Measurements from ENCODE around the gene TDO2. TPM values are rescaled to one million over a fixed set of nuclear protein-coding genes. Genes with fewer than 3 reads are reported as not detected.
"Not testable (repeated sequence)": the region's sequence is repeated elsewhere in the genome, so short reads cannot be mapped to it uniquely, and the experiment has no call there.

The TDO2 gene
- total and polyA plus RNA-seq, 2 donors from 2014 or later, result 0.41 to 1.3 TPM

DNA sequence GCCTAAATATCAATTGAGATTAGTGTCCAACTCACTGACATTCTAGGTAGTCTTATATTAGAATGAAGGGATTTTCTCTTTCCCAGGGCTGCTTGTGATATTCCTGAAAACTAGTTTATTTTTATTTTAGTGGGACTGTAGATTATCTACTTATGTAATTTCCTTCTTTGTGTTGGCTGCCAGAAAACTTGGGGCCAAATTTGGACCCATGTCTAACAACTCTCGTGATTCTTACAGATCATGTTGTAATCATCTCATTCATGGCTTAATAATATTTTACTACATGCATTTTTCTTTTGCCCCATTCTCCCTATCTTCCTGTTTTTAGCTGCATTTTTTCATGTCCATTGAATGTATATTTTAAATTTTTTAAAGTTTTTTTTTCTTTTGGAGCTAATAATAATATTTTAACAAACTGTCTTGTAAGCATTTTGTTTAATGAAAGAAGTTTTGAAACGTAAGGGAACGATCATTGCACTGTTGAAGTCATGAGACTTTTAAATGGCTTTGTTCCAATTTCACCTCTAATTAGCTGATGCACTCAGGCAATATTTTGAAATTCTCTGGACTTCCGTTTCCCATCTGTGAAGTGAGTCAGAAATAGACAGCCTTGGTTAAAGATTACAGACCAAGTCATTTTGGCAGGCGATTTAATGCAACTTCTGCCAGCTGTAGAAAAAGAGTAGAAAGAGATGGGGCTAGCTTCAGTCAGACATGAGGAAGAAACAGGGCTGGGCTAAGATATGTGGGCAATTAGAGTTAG is 14.3 kb upstream of the TDO2 start:
- peaks cover 0 to 7% (median 0%) of the 10 kb centered on the region in 3 donors for H3K4me1 ChIP-seq (ENCODE audit: control insufficient read depth in 2 of 3, insufficient read depth in 2 of 3, low read depth in 1 of 3, low read length in 3 of 3)
- H3K9me3 ChIP-seq (ENCODE audit: control insufficient read depth in 2 of 3, insufficient read depth in 1 of 3, low read length in 3 of 3), result no peaks in the 10 kb centered on the region
- H3K4me3 ChIP-seq (ENCODE audit: low read length in 3 of 3), result no peak overlapping the region
- H3K27ac ChIP-seq (ENCODE audit: low read depth in 2 of 2, low read length in 2 of 2), result no peak overlapping the region
- H3K27me3 ChIP-seq (ENCODE audit: control insufficient read depth, insufficient read depth, low read length), result no peaks in the 10 kb centered on the region
- DNase-seq (peak in 1 of 5 donors; percentile 21), FAIRE-seq (peak; percentile 96)
- no peak overlapping the region for H3K9ac ChIP-seq (ENCODE audit: low read length in 3 of 3)
- TF ChIP-seq, protein P1, sequence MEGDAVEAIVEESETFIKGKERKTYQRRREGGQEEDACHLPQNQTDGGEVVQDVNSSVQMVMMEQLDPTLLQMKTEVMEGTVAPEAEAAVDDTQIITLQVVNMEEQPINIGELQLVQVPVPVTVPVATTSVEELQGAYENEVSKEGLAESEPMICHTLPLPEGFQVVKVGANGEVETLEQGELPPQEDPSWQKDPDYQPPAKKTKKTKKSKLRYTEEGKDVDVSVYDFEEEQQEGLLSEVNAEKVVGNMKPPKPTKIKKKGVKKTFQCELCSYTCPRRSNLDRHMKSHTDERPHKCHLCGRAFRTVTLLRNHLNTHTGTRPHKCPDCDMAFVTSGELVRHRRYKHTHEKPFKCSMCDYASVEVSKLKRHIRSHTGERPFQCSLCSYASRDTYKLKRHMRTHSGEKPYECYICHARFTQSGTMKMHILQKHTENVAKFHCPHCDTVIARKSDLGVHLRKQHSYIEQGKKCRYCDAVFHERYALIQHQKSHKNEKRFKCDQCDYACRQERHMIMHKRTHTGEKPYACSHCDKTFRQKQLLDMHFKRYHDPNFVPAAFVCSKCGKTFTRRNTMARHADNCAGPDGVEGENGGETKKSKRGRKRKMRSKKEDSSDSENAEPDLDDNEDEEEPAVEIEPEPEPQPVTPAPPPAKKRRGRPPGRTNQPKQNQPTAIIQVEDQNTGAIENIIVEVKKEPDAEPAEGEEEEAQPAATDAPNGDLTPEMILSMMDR (IDR thresholded peaks at IDR 0.05; ENCODE audit: borderline replicate concordance, extremely low read depth, insufficient read depth), result no peak
- no peaks in the 10 kb centered on the region for H3K36me3 ChIP-seq (ENCODE audit: control insufficient read depth in 2 of 3, insufficient read depth in 3 of 3, low read length in 3 of 3)
- intact Hi-C loops (cut with DNase I), result no loop called here

DNA sequence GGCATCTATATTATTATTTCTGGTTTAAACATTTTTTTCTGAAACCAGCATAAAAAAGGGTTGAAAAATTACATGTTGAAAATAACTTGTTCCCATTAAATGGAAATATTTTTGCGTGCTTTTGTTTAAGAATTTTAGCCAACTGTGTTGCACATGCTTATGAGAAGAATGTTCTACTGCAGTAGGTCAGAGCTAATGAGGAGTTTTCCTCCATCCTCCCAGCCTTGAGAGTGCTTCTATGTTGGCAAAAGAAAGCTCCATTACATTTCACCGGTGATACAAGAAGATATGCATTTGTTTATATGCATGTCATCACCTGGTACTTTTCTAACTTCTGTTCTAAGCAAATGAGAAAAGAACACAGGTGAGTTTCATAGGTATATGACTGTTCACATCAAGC is 13.6 kb upstream of the TDO2 start:
- Histone ChIP-seq H3K4me1 (ENCODE audit: control insufficient read depth in 2 of 3, insufficient read depth in 2 of 3, low read depth in 1 of 3, low read length in 3 of 3) (peaks cover 0 to 7% (median 0%) of the 10 kb centered on the region in 3 donors), H3K27ac (ENCODE audit: low read depth in 2 of 2, low read length in 2 of 2) (no peak overlapping the region), H3K4me3 (ENCODE audit: low read length in 3 of 3) (no peak overlapping the region), H3K27me3 (ENCODE audit: control insufficient read depth, insufficient read depth, low read length) (no peaks in the 10 kb centered on the region), H3K9ac (ENCODE audit: low read length in 3 of 3) (no peak overlapping the region), H3K9me3 (ENCODE audit: control insufficient read depth in 2 of 3, insufficient read depth in 1 of 3, low read length in 3 of 3) (no peaks in the 10 kb centered on the region), H3K36me3 (ENCODE audit: control insufficient read depth in 2 of 3, insufficient read depth in 3 of 3, low read length in 3 of 3) (no peaks in the 10 kb centered on the region)
- FAIRE-seq (peak; percentile 3), DNase-seq (no peak)
- intact Hi-C loops (cut with DNase I), result no loop called here
- TF ChIP-seq, protein P1 (IDR thresholded peaks at IDR 0.05; ENCODE audit: borderline replicate concordance, extremely low read depth, insufficient read depth), result no peak

DNA sequence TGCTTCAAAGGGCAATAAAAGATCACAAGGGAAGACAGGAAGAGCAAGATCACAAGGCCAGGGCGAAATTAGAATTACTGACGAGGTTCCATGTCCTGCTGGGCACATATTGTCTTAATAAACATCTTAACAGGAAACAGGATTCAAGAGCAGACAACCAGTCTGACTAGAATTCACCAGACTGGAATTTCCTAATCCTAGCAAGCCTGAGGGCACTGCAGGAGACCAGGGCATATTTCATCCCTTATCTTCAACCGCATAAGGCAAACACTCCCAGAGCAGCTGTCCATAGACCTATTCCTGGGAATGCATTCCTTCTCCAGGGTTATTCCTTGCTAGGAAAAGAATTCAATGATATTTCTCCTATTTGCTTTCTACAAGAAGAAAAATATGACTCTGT is 12.4 kb upstream of the TDO2 start:
- no peak overlapping the region for H3K27ac ChIP-seq (ENCODE audit: low read depth in 2 of 2, low read length in 2 of 2)
- intact Hi-C loops (cut with DNase I), result no loop called here
- TF ChIP-seq, protein P1 (IDR thresholded peaks at IDR 0.05; ENCODE audit: borderline replicate concordance, extremely low read depth, insufficient read depth), result no peak
- DNase-seq, result no peak
- no peak overlapping the region for H3K4me3 ChIP-seq (ENCODE audit: low read length in 3 of 3)
- peaks cover 0 to 7% (median 0%) of the 10 kb centered on the region in 3 donors for H3K4me1 ChIP-seq (ENCODE audit: control insufficient read depth in 2 of 3, insufficient read depth in 2 of 3, low read depth in 1 of 3, low read length in 3 of 3)
- no peaks in the 10 kb centered on the region for H3K36me3 ChIP-seq (ENCODE audit: control insufficient read depth in 2 of 3, insufficient read depth in 3 of 3, low read length in 3 of 3)
- no peak for FAIRE-seq
- H3K27me3 ChIP-seq (ENCODE audit: control insufficient read depth, insufficient read depth, low read length), result no peaks in the 10 kb centered on the region
- no peak overlapping the region for H3K9ac ChIP-seq (ENCODE audit: low read length in 3 of 3)
- no peaks in the 10 kb centered on the region for H3K9me3 ChIP-seq (ENCODE audit: control insufficient read depth in 2 of 3, insufficient read depth in 1 of 3, low read length in 3 of 3)

DNA sequence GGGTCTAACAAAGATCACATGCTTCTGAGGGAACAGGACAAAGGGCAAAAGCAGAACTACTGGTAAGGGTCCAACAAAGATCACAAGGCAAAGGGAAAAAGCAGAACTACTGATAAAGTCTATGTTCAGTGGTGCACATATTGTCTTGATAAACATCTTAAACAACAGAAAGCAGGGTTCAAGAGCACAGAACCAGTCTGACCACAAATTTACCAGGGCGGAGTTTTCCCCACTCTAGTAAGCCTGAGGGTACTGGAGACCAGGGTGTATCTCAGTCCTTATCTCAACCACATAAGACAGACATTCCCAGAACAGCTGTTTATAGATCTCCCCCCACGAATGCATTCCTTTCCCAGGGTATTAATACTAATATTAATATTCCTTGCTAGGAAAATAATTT is 5.1 kb upstream of the TDO2 start:
- FAIRE-seq; H3K27ac ChIP-seq (ENCODE audit: low read depth in 2 of 2, low read length in 2 of 2); H3K9me3 ChIP-seq (ENCODE audit: control insufficient read depth in 2 of 3, insufficient read depth in 1 of 3, low read length in 3 of 3); H3K27me3 ChIP-seq (ENCODE audit: control insufficient read depth, insufficient read depth, low read length); DNase-seq; H3K9ac ChIP-seq (ENCODE audit: low read length in 3 of 3); H3K4me1 ChIP-seq (ENCODE audit: control insufficient read depth in 2 of 3, insufficient read depth in 2 of 3, low read depth in 1 of 3, low read length in 3 of 3); intact Hi-C loops (cut with DNase I); H3K36me3 ChIP-seq (ENCODE audit: control insufficient read depth in 2 of 3, insufficient read depth in 3 of 3, low read length in 3 of 3); H3K4me3 ChIP-seq (ENCODE audit: low read length in 3 of 3): not testable (repeated sequence)

Data from kidney (tissue), 14 donors.